ENCODE data around the gene CNTN4. TPM values are rescaled to one million over a fixed set of nuclear protein-coding genes. Genes with fewer than 3 reads are reported as not detected.

CNTN4 gene
- total RNA-seq, 1 donor from 2014 or later, result not detected

- Histone ChIP-seq H3K4me2 (ENCODE audit: low read length) (no peak overlapping the region), H3K27ac (ENCODE audit: low read depth, low read length) (no peak overlapping the region), H4K20me1 (ENCODE audit: insufficient read depth, low read length) (no peaks in the 10 kb centered on the region), H2AFZ (ENCODE audit: low read depth, low read length) (no peak overlapping the region), H3K9ac (ENCODE audit: low read length) (no peak overlapping the region), H3K4me1 (ENCODE audit: insufficient read depth, low read length) (no peaks in the 10 kb centered on the region), H3K4me3 (ENCODE audit: insufficient read depth, low read depth, low read length) (no peak overlapping the region), H3K27me3 (ENCODE audit: insufficient read depth, low read length) (peaks cover 2% of the 10 kb centered on the region), H3K79me2 (ENCODE audit: insufficient read depth, low read length) (no peaks in the 10 kb centered on the region), H3K36me3 (ENCODE audit: insufficient read depth, low read length) (no peaks in the 10 kb centered on the region), H3K9me3 (ENCODE audit: insufficient read depth, low read depth, low read length) (no peaks in the 10 kb centered on the region)
- no peaks in the 10 kb centered on the region for H3K4me1 Mint-ChIP-seq (ENCODE audit: low read depth, unreplicated experiment)
- no peaks in the 10 kb centered on the region for H3K9me3 Mint-ChIP-seq (ENCODE audit: unreplicated experiment)
- no peak for FAIRE-seq
- H3K4me3 Mint-ChIP-seq (ENCODE audit: unreplicated experiment), result no peak overlapping the region
- no peak for DNase-seq (ENCODE audit: low read depth)
- no peaks in the 10 kb centered on the region for H3K36me3 Mint-ChIP-seq (ENCODE audit: low read depth, unreplicated experiment)
- H3K27ac Mint-ChIP-seq (ENCODE audit: unreplicated experiment), result no peak overlapping the region
- no peaks in the 10 kb centered on the region for H3K27me3 Mint-ChIP-seq (ENCODE audit: low read depth, unreplicated experiment)
- no peak for TF ChIP-seq CTCF (IDR thresholded peaks at IDR 0.05; ENCODE audit: insufficient read depth, low read depth, low read length)
- no peak for TF ChIP-seq EZH2 (IDR thresholded peaks at IDR 0.05; ENCODE audit: insufficient read depth, low read length)
Observed at GRCh38 chr3:2250783-2251182, 152.1 kb downstream of the CNTN4 start.

- FAIRE-seq, result no peak
- H3K36me3 ChIP-seq (ENCODE audit: insufficient read depth, low read length), result no peaks in the 10 kb centered on the region
- no peaks in the 10 kb centered on the region for H3K36me3 Mint-ChIP-seq (ENCODE audit: low read depth, unreplicated experiment)
Observed at GRCh38 chr3:2261747-2262146, 163.1 kb downstream of the CNTN4 start.

More at GRCh38 chr3:2261747-2262146, 163.1 kb downstream of the CNTN4 start:
- H3K4me1 ChIP-seq (ENCODE audit: insufficient read depth, low read length), result no peaks in the 10 kb centered on the region
- H3K27me3 ChIP-seq (ENCODE audit: insufficient read depth, low read length), result no peaks in the 10 kb centered on the region
- no peaks in the 10 kb centered on the region for H3K79me2 ChIP-seq (ENCODE audit: insufficient read depth, low read length)
- no peak for DNase-seq (ENCODE audit: low read depth)
- H3K9ac ChIP-seq (ENCODE audit: low read length), result no peak overlapping the region
- H3K27me3 Mint-ChIP-seq (ENCODE audit: low read depth, unreplicated experiment), result no peaks in the 10 kb centered on the region
- H4K20me1 ChIP-seq (ENCODE audit: insufficient read depth, low read length), result no peaks in the 10 kb centered on the region
- peaks cover 2% of the 10 kb centered on the region for H3K9me3 Mint-ChIP-seq (ENCODE audit: unreplicated experiment)
- no peaks in the 10 kb centered on the region for H3K4me1 Mint-ChIP-seq (ENCODE audit: low read depth, unreplicated experiment)
- TF ChIP-seq CTCF (IDR thresholded peaks at IDR 0.05; ENCODE audit: insufficient read depth, low read depth, low read length), result no peak
- no peak for TF ChIP-seq EZH2 (IDR thresholded peaks at IDR 0.05; ENCODE audit: insufficient read depth, low read length)
- no peak overlapping the region for H3K4me2 ChIP-seq (ENCODE audit: low read length)
- H3K27ac Mint-ChIP-seq (ENCODE audit: unreplicated experiment), result no peak overlapping the region
- H3K9me3 ChIP-seq (ENCODE audit: insufficient read depth, low read depth, low read length), result peaks cover 2% of the 10 kb centered on the region
- H3K4me3 ChIP-seq (ENCODE audit: insufficient read depth, low read depth, low read length), result no peak overlapping the region
- H3K27ac ChIP-seq (ENCODE audit: low read depth, low read length), result no peak overlapping the region
- no peak overlapping the region for H2AFZ ChIP-seq (ENCODE audit: low read depth, low read length)
- no peak overlapping the region for H3K4me3 Mint-ChIP-seq (ENCODE audit: unreplicated experiment)
